HG02884 (cell line): ENCODE data around the gene SUSD6.
"Not testable (repeated sequence)": the region's sequence is repeated elsewhere in the genome, so short reads cannot be mapped to it uniquely, and the experiment has no call there.

Experiments
- ATAC-seq: cut with Tn5 transposase; IDR thresholded peaks from one replicate; pipeline ENCODE4 v1.9.1; 2021; ENCODE audit warnings: mild to moderate bottlenecking, moderate library complexity; ENCODE audit not compliant: unreplicated experiment

The SUSD6 gene

GRCh38 chr14:69647213-69647612, 35.8 kb downstream of the SUSD6 start:
- ATAC-seq = no peak

GRCh38 chr14:69647642-69648041, 36.2 kb downstream of the SUSD6 start:
- not testable (repeated sequence) for ATAC-seq

- no peak for ATAC-seq
These were observed 37.4 kb downstream of the SUSD6 start for GRCh38 chr14:69648480-69649451.

GRCh38 chr14:69650948-69651369, 39.6 kb downstream of the SUSD6 start:
- no peak for ATAC-seq

GRCh38 chr14:69651664-69652063, 40.3 kb downstream of the SUSD6 start:
- ATAC-seq = no peak

DNA sequence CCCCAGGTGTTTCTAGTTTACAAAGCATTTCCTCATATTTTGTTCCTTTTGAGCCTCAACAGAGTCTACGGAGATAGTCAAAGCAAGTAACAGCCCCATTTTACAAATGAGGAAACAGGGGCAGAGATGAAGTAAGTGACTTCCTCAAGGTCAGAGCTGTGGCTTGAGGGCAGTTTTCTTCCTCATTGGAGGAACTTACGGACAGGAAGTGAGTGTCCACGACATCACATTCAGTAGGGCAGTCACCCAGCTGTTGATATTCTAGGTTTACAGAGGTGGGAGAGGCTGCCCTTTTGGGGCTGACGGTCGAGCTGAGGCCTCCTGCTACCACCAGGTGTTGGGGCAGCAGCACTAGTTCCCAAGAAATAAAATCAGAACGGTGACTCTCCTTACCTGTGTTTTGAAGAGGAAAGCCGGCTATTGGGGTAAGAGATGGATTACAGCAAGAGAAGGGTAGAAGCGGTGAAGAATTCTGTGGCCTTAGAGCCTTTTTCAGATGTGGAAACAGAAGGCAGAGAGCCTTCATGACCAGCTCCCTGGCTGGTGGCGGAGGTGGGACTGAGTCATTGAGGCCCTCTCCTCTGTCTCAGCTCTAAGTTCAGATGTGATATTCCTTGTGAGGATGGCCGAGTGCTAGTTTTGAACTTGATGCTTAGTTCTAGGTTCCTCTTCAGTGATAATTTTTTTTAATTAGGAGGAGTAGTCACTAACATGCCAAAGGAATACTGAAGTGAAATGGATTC, 41.7 kb downstream of the SUSD6 start:
- no peak for ATAC-seq

- ATAC-seq = no peak
These were observed 42.7 kb downstream of the SUSD6 start for GRCh38 chr14:69654116-69654515.

DNA sequence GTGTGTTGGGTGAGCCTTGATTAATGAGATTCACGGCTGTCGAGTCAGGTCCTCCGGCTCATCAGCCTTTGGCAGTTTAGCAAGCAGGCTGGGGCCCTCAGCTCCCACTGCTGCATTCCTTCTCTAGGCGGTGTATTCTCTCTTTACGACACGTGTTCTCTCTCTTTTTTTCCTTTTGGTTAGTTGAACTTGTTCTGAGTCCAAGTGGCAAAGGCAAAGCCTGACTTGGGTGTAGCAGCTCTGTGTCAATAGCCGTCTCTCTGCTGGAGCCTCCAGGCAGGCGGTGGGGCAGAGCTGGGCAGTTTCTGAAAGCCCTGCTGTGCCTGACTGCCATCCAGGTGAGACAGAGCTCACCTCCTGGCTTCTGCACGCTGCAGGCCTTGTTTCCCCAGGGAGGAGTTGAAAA, 46.6 kb downstream of the SUSD6 start:
- ATAC-seq = no peak

GRCh38 chr14:69658664-69659261, 47.4 kb downstream of the SUSD6 start:
- no peak for ATAC-seq

- no peak for ATAC-seq
These were observed 49.2 kb downstream of the SUSD6 start for GRCh38 chr14:69660344-69661193.

DNA sequence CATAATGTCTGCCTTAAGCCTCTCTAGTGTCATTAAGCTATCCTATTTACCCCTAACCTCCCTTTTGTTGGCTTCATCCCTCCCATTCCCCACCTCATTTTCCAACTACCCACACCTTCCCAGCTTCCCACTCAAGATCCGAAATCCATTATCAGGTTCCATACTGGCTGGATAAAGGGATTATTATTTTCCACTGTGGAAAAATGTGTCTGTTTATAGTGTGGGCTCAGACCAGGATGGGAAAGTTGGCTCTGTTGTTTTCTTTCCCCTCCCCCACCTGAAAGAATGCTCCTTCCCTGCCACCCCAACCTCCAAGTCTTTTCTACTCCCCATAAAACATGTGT, 49.8 kb downstream of the SUSD6 start:
- ATAC-seq = no peak

DNA sequence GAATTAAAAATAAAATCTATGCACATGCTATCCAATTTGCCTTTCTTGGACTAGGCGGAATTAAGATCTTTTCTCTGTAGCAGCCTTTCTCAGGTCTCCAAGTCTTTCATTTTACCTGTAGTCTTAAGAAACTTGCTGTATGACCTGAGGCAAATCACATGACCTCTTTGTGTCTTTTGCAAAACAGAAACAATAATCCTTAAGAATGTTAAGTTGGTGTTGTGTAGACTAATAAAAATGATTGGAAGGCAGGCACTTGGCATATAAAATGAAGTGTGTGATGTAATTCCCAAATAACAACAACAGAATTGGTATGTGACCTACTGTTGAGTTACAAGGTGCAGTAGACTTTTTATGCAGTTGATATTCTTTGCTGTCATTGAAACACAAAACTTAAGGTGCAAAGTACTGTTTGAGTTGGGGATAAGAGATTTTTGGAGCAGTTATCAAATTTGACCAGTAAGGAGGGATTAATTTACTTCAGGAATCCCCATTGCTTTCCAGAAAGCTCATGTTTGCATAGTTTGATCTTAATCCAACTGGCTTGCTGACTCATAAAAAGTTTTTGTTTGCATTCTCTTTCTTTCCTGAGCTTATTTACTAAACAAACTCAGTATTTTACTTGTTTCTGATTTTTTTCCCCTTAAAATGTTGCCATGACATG, 51.4 kb downstream of the SUSD6 start:
- ATAC-seq = no peak

DNA sequence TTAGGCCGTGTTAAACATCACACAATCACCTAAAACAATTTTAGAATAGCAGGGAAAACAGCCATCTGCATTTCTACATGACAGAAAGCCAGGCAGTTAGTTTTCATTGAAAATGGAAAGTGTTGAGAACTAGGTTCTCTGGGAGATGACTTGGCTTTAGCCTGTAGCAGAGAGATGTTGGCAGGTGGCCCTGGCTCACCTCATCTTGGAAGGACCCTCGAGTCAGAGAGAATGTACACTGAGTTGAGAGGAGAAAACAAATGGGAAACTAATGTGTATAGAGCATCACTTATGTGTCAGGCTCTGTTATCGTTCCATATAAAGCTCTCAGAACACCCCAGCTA, 51.9 kb downstream of the SUSD6 start:
- ATAC-seq = no peak

DNA sequence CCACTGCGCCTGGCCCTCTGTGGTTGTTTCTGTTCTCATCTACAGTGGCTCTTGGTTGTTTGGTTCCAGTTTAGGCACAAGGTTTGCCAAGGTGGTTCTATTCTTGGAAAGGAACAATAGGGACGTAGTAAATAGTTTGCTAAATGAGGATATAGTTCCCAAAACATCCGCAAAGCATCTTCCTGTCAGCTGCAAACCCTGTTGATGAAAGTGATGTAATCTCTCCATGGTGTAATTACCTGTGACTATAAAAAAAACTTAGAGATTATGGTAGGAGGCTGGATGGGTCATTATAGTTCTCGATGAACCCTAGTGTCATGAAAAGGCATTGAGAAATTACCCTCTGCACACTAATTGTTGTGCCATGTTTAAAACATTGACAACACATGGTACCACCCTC, 52.9 kb downstream of the SUSD6 start:
- no peak for ATAC-seq

GRCh38 chr14:69664865-69665526, 53.6 kb downstream of the SUSD6 start:
- no peak for ATAC-seq

- ATAC-seq = no peak
These were observed 54.2 kb downstream of the SUSD6 start for GRCh38 chr14:69665631-69666030.

GRCh38 chr14:69666112-69666511, 54.7 kb downstream of the SUSD6 start:
- ATAC-seq = no peak

- ATAC-seq = no peak
These were observed 55.4 kb downstream of the SUSD6 start for GRCh38 chr14:69666690-69667211.

- ATAC-seq = peak; percentile 35
These were observed 56.5 kb downstream of the SUSD6 start for GRCh38 chr14:69667938-69668335.

DNA sequence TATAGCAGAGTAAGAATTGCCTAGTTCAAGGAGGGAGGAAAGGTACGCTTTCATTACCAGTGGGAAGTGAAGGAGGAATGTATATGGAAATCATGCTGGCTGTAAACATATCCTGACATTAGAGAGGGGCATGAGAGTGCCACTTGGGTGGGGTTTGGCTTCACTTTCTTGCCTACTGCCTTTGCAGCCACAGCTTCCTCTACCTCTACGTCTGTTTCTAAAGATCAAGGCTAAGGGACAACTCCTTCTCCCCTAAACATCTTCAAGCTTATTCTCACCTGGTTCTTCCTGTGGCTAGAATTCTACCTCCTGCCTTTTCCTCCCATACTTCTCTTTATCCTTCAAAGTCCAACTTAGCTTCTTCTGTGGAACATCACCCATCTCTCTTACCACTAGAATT, 58.0 kb downstream of the SUSD6 start:
- ATAC-seq = no peak
